Measurements from ENCODE around the gene SLC16A12. TPM values are rescaled to one million over a fixed set of nuclear protein-coding genes. Genes with fewer than 3 reads are reported as not detected.

SLC16A12 gene
- total and polyA plus RNA-seq, 5 donors from 2014 or later: not detected

- Histone ChIP-seq H3K4me1 (ENCODE audit: control insufficient read depth, insufficient read depth, low read length, poor library complexity, severe bottlenecking) (no peaks in the 10 kb centered on the region), H3K9me3 (ENCODE audit: control insufficient read depth in 2 of 2, low read length in 2 of 2) (no peaks in the 10 kb centered on the region), H3K27me3 (ENCODE audit: control insufficient read depth, insufficient read depth, low read length) (no peaks in the 10 kb centered on the region), H3K36me3 (ENCODE audit: control insufficient read depth, insufficient read depth, low read length) (peaks cover 9% of the 10 kb centered on the region), H3K27ac (ENCODE audit: insufficient read depth, low read length, poor library complexity, severe bottlenecking) (no peak overlapping the region), H3K4me3 (ENCODE audit: low read depth, low read length) (no peak overlapping the region)
- H3K4me1 Mint-ChIP-seq: peaks cover 5 to 37% (median 14%) of the 10 kb centered on the region in 4 donors
- H3K9me3 Mint-ChIP-seq: peaks cover 0 to 1% (median 0%) of the 10 kb centered on the region in 7 donors
- no peaks in the 10 kb centered on the region for H3K27me3 Mint-ChIP-seq
- no peak overlapping the region for H3K4me3 Mint-ChIP-seq
- no peak for DNase-seq
- H3K36me3 Mint-ChIP-seq: peaks cover 54% of the 10 kb centered on the region
- H3K27ac Mint-ChIP-seq: peak overlapping the region in 2 of 3 donors; percentile 30 to 48
- no peak for ATAC-seq (ENCODE audit: low read depth in 2 of 2)
These were observed 131.0 kb downstream of the SLC16A12 start for GRCh38 chr10:89404104-89405047.

- DNase-seq (no peak), ATAC-seq (ENCODE audit: low read depth in 2 of 2) (no peak)
- peak overlapping the region in 1 of 3 donors; percentile 68 for H3K27ac Mint-ChIP-seq
- peaks cover 14 to 50% (median 24%) of the 10 kb centered on the region in 4 donors for H3K4me1 Mint-ChIP-seq
- Histone ChIP-seq H3K27ac (ENCODE audit: insufficient read depth, low read length, poor library complexity, severe bottlenecking) (no peak overlapping the region), H3K4me1 (ENCODE audit: control insufficient read depth, insufficient read depth, low read length, poor library complexity, severe bottlenecking) (no peaks in the 10 kb centered on the region), H3K36me3 (ENCODE audit: control insufficient read depth, insufficient read depth, low read length) (peaks cover 9% of the 10 kb centered on the region), H3K27me3 (ENCODE audit: control insufficient read depth, insufficient read depth, low read length) (no peaks in the 10 kb centered on the region), H3K9me3 (ENCODE audit: control insufficient read depth in 2 of 2, low read length in 2 of 2) (no peaks in the 10 kb centered on the region), H3K4me3 (ENCODE audit: low read depth, low read length) (no peak overlapping the region)
- no peaks in the 10 kb centered on the region for H3K27me3 Mint-ChIP-seq
- H3K9me3 Mint-ChIP-seq: peaks cover 0 to 1% (median 0%) of the 10 kb centered on the region in 7 donors
- no peak overlapping the region for H3K4me3 Mint-ChIP-seq
- H3K36me3 Mint-ChIP-seq: peaks cover 54% of the 10 kb centered on the region
These were observed 132.4 kb downstream of the SLC16A12 start for GRCh38 chr10:89403043-89403442.

DNA sequence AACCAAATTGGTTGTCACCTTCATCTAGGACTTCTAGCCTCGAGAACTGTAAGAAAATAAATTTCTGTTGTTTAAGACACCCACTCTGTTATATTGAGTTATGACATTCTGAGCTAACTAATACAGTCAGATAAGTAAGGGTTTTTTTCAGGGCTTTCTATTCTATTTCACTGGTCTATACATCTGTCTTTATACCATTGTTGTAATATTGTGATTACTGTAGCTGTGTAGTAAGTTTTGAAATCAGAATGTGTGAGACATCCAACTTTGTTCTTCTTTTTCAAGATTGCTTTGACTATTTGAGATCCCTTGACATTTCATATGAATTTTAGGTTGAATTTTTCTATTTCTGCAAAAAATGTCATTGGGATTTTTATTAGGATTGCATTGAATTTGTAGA lies 135.4 kb downstream of the SLC16A12 start:
- Histone ChIP-seq H3K4me1 (ENCODE audit: control insufficient read depth, insufficient read depth, low read length, poor library complexity, severe bottlenecking) (no peaks in the 10 kb centered on the region), H3K27ac (ENCODE audit: insufficient read depth, low read length, poor library complexity, severe bottlenecking) (no peak overlapping the region), H3K27me3 (ENCODE audit: control insufficient read depth, insufficient read depth, low read length) (no peaks in the 10 kb centered on the region), H3K36me3 (ENCODE audit: control insufficient read depth, insufficient read depth, low read length) (peaks cover 9% of the 10 kb centered on the region), H3K9me3 (ENCODE audit: control insufficient read depth in 2 of 2, low read length in 2 of 2) (no peaks in the 10 kb centered on the region), H3K4me3 (ENCODE audit: low read depth, low read length) (no peak overlapping the region)
- Mint-ChIP-seq H3K36me3 (peaks cover 47% of the 10 kb centered on the region), H3K4me1 (peaks cover 14 to 69% (median 42%) of the 10 kb centered on the region in 4 donors), H3K27ac (no peak overlapping the region), H3K4me3 (no peak overlapping the region), H3K27me3 (no peaks in the 10 kb centered on the region), H3K9me3 (peaks cover 0 to 1% (median 0%) of the 10 kb centered on the region in 7 donors)
- DNase-seq (no peak), ATAC-seq (ENCODE audit: low read depth in 2 of 2) (no peak)

- no peak overlapping the region for H3K27ac Mint-ChIP-seq
- H3K4me3 Mint-ChIP-seq: peak overlapping the region in 2 of 4 donors; percentile 8 to 51
- peaks cover 11 to 74% (median 50%) of the 10 kb centered on the region in 4 donors for H3K4me1 Mint-ChIP-seq
- Histone ChIP-seq H3K27ac (ENCODE audit: insufficient read depth, low read length, poor library complexity, severe bottlenecking) (no peak overlapping the region), H3K36me3 (ENCODE audit: control insufficient read depth, insufficient read depth, low read length) (peaks cover 9% of the 10 kb centered on the region), H3K9me3 (ENCODE audit: control insufficient read depth in 2 of 2, low read length in 2 of 2) (no peaks in the 10 kb centered on the region), H3K27me3 (ENCODE audit: control insufficient read depth, insufficient read depth, low read length) (no peaks in the 10 kb centered on the region), H3K4me1 (ENCODE audit: control insufficient read depth, insufficient read depth, low read length, poor library complexity, severe bottlenecking) (peaks cover 9% of the 10 kb centered on the region), H3K4me3 (ENCODE audit: low read depth, low read length) (no peak overlapping the region)
- ATAC-seq (ENCODE audit: low read depth in 2 of 2) (no peak), DNase-seq (no peak)
- no peaks in the 10 kb centered on the region for H3K27me3 Mint-ChIP-seq
- H3K36me3 Mint-ChIP-seq: peaks cover 34% of the 10 kb centered on the region
- H3K9me3 Mint-ChIP-seq: no peaks in the 10 kb centered on the region
These were observed 137.2 kb downstream of the SLC16A12 start for GRCh38 chr10:89398003-89398749.

GRCh38 chr10:89395141-89395540 lies 140.3 kb downstream of the SLC16A12 start:
- peak overlapping the region in 2 of 3 donors; percentile 34 to 88 for H3K27ac Mint-ChIP-seq
- H3K27ac ChIP-seq (ENCODE audit: insufficient read depth, low read length, poor library complexity, severe bottlenecking): no peak overlapping the region
- no peaks in the 10 kb centered on the region for H3K27me3 ChIP-seq (ENCODE audit: control insufficient read depth, insufficient read depth, low read length)
- H3K9me3 ChIP-seq (ENCODE audit: control insufficient read depth in 2 of 2, low read length in 2 of 2): no peaks in the 10 kb centered on the region
- ATAC-seq (ENCODE audit: low read depth in 2 of 2): no peak
- H3K36me3 Mint-ChIP-seq: peaks cover 21% of the 10 kb centered on the region
- H3K4me3 ChIP-seq (ENCODE audit: low read depth, low read length): no peak overlapping the region
- no peaks in the 10 kb centered on the region for H3K36me3 ChIP-seq (ENCODE audit: control insufficient read depth, insufficient read depth, low read length)
- peak overlapping the region in 3 of 4 donors; percentile 44 to 76 (median 61) for H3K4me3 Mint-ChIP-seq
- no peaks in the 10 kb centered on the region for H3K27me3 Mint-ChIP-seq
- H3K4me1 Mint-ChIP-seq: peaks cover 8 to 75% (median 56%) of the 10 kb centered on the region in 4 donors
- peaks cover 26% of the 10 kb centered on the region for H3K4me1 ChIP-seq (ENCODE audit: control insufficient read depth, insufficient read depth, low read length, poor library complexity, severe bottlenecking)
- DNase-seq: no peak
- no peaks in the 10 kb centered on the region for H3K9me3 Mint-ChIP-seq

DNA sequence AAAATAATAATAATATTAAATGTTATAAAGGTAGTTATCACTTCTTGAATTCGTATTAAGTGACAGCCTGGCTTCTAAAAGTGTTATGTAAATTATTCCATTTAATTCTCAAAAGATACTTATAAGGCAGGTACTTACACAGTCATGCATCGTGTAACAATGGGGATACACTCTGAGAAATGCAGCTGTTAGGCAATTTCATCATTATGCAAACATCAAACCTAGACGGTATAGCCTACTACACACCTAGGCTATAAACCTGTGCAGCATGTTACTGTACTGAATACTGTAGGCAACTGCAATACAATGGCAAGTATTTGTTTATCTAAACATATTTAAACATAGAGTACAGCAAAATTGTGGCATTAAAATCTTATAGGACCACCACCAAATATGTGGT lies 141.5 kb downstream of the SLC16A12 start:
- Mint-ChIP-seq H3K36me3 (peaks cover 16% of the 10 kb centered on the region), H3K4me3 (peak overlapping the region; percentile 33 to 95 (median 82)), H3K4me1 (peaks cover 7 to 63% (median 48%) of the 10 kb centered on the region in 4 donors), H3K9me3 (no peaks in the 10 kb centered on the region), H3K27me3 (no peaks in the 10 kb centered on the region), H3K27ac (no peak overlapping the region)
- Histone ChIP-seq H3K36me3 (ENCODE audit: control insufficient read depth, insufficient read depth, low read length) (no peaks in the 10 kb centered on the region), H3K27ac (ENCODE audit: insufficient read depth, low read length, poor library complexity, severe bottlenecking) (no peak overlapping the region), H3K9me3 (ENCODE audit: control insufficient read depth in 2 of 2, low read length in 2 of 2) (no peaks in the 10 kb centered on the region), H3K4me1 (ENCODE audit: control insufficient read depth, insufficient read depth, low read length, poor library complexity, severe bottlenecking) (peaks cover 26% of the 10 kb centered on the region), H3K27me3 (ENCODE audit: control insufficient read depth, insufficient read depth, low read length) (no peaks in the 10 kb centered on the region), H3K4me3 (ENCODE audit: low read depth, low read length) (peak overlapping the region; percentile 54)
- DNase-seq (no peak), ATAC-seq (ENCODE audit: low read depth in 2 of 2) (no peak)

DNA sequence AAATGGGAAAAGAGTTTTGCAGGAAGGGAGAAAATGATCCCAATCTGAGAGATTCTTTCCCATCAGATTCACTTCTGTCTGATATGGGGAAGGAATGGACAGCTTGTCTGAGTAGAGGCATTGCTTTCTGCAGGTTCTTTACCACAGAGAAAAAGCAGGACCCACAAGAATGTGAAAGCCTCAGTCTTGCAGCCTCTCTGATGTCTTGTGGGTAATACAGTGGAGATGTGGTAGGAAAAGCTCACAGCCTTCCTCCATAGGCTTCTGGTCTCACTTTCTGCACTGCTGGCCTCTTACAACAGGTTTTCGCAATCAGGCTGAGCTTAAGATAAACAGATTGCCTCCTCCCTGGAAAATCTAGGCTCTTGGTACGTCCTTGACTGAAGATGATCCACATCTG lies 142.4 kb downstream of the SLC16A12 start:
- Histone ChIP-seq H3K27ac (ENCODE audit: insufficient read depth, low read length, poor library complexity, severe bottlenecking) (peak overlapping the region; percentile 74), H3K9me3 (ENCODE audit: control insufficient read depth in 2 of 2, low read length in 2 of 2) (no peaks in the 10 kb centered on the region), H3K4me1 (ENCODE audit: control insufficient read depth, insufficient read depth, low read length, poor library complexity, severe bottlenecking) (peaks cover 26% of the 10 kb centered on the region), H3K27me3 (ENCODE audit: control insufficient read depth, insufficient read depth, low read length) (no peaks in the 10 kb centered on the region), H3K36me3 (ENCODE audit: control insufficient read depth, insufficient read depth, low read length) (no peaks in the 10 kb centered on the region), H3K4me3 (ENCODE audit: low read depth, low read length) (peak overlapping the region; percentile 96)
- Mint-ChIP-seq H3K4me1 (peaks cover 0 to 54% (median 41%) of the 10 kb centered on the region in 4 donors), H3K27ac (peak overlapping the region; percentile 80 to 95 (median 90)), H3K36me3 (peaks cover 10% of the 10 kb centered on the region), H3K9me3 (no peaks in the 10 kb centered on the region), H3K4me3 (peak overlapping the region; percentile 81 to 97 (median 93)), H3K27me3 (no peaks in the 10 kb centered on the region)
- DNase-seq (no peak), ATAC-seq (ENCODE audit: low read depth in 2 of 2) (no peak)

All from CD4-positive, CD25-positive, alpha-beta regulatory T cell (primary cell).